GM06990 (cell line): ENCODE data around the gene CDC14A.

Source experiments
- DNase-seq: peaks from one replicate; pipeline ENCODE4 v3.0.0-alpha.2; 2011; ENCODE audit not compliant: insufficient read length; ENCODE audit errors: extremely low read depth
- H3K27me3 ChIP-seq: replicated peaks from 2 replicates; pipeline ENCODE4 v1.6.0; 2011; ENCODE audit warnings: low read length; ENCODE audit not compliant: control insufficient read depth, insufficient read depth
- H3K36me3 ChIP-seq: 2 replicates; pipeline ENCODE4 v1.5.1; 2011; ENCODE audit warnings: low read length; ENCODE audit not compliant: control insufficient read depth, insufficient read depth
- H3K4me3 ChIP-seq: replicated peaks from 2 replicates; pipeline ENCODE4 v1.5.1; 2011; ENCODE audit warnings: low read depth, mild to moderate bottlenecking, control low read depth, low read length
- TF ChIP-seq, protein P1 (sequence below): IDR thresholded peaks from 2 replicates; pipeline ENCODE4 v1.5.1; 2011; ENCODE audit warnings: low read length, control low read depth, mild to moderate bottlenecking, inconsistent platforms; ENCODE audit not compliant: insufficient read depth, poor library complexity, severe bottlenecking

The CDC14A gene

GRCh38 chr1:100391675-100392074 lies 39.4 kb downstream of the CDC14A start:
- no peak for DNase-seq
- no peaks in the 10 kb centered on the region for H3K27me3 ChIP-seq
- TF ChIP-seq, protein P1, sequence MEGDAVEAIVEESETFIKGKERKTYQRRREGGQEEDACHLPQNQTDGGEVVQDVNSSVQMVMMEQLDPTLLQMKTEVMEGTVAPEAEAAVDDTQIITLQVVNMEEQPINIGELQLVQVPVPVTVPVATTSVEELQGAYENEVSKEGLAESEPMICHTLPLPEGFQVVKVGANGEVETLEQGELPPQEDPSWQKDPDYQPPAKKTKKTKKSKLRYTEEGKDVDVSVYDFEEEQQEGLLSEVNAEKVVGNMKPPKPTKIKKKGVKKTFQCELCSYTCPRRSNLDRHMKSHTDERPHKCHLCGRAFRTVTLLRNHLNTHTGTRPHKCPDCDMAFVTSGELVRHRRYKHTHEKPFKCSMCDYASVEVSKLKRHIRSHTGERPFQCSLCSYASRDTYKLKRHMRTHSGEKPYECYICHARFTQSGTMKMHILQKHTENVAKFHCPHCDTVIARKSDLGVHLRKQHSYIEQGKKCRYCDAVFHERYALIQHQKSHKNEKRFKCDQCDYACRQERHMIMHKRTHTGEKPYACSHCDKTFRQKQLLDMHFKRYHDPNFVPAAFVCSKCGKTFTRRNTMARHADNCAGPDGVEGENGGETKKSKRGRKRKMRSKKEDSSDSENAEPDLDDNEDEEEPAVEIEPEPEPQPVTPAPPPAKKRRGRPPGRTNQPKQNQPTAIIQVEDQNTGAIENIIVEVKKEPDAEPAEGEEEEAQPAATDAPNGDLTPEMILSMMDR = no peak

DNA sequence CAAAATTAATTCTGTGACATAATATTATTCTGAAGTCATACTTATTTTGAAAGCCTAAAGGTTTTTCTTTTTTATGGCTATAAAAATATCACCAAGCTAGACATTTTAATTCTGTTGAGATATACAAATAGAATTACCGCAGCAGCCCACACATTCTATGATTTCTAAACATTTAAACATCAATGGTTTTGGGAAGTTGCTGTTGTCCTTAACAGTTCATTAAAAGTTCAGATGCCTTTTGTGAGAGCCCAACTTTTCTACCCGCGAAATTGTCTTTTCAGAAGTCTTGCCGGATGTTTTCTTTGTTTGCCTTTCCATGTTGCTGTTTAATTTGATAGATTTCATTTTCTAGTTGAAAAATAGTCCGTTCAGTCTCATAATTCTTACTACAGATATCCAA lies 40.5 kb downstream of the CDC14A start:
- Histone ChIP-seq H3K4me3 (no peak overlapping the region), H3K27me3 (no peaks in the 10 kb centered on the region), H3K36me3 (no peaks in the 10 kb centered on the region)
- TF ChIP-seq, protein P1 = no peak
- DNase-seq = no peak

More at GRCh38 chr1:100391675-100392074, 39.4 kb downstream of the CDC14A start:
- H3K36me3 ChIP-seq = no peaks in the 10 kb centered on the region
- H3K4me3 ChIP-seq = no peak overlapping the region

- no peak for DNase-seq
- TF ChIP-seq, protein P1 = no peak
- Histone ChIP-seq H3K36me3 (no peaks in the 10 kb centered on the region), H3K27me3 (no peaks in the 10 kb centered on the region), H3K4me3 (no peak overlapping the region)
Measured at GRCh38 chr1:100394285-100394684, 42.0 kb downstream of the CDC14A start.

DNA sequence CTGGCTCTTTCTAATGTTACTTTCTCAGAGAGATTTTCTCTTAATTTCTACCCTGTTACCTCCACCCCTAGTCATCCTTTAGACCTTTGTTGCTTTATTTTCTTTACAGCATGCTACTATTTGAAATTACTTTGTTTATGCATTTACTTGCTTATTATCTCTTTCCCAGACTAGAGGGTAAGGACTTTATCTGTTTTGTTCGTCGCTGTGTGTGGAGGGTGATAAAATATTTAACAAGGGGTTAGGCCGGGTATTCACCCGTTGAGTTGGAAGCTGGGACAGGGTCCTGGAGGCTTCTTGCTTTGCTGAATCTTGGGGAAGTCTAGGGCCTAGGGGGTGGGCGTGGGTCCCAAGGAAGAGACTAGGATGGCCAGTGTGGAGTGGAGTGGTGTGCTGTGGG lies 43.6 kb downstream of the CDC14A start:
- no peaks in the 10 kb centered on the region for H3K36me3 ChIP-seq
- no peak overlapping the region for H3K4me3 ChIP-seq
- TF ChIP-seq, protein P1 = no peak
- no peak for DNase-seq
- H3K27me3 ChIP-seq = no peaks in the 10 kb centered on the region

DNA sequence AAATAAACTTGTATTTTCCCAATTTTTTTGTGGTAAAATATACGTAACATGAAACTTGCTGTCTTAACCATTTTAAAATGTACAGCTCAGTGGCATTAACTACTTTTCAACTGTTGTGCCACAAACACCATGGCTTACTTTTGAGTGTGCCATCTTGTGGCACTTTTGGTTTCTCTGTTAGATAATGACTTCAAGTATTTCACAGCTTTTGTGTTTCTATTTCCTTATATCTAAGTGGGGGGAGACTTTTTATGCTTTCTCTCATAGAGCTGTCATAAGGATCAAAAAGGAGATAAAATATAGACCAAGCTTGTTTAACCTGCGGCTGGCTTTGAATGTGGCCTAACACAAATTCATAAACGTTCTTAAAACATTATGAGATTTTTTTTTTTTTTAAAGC lies 44.3 kb downstream of the CDC14A start:
- DNase-seq = no peak
- Histone ChIP-seq H3K4me3 (no peak overlapping the region), H3K27me3 (no peaks in the 10 kb centered on the region), H3K36me3 (no peaks in the 10 kb centered on the region)
- TF ChIP-seq, protein P1 = no peak

- Histone ChIP-seq H3K4me3 (no peak overlapping the region), H3K36me3 (no peaks in the 10 kb centered on the region), H3K27me3 (no peaks in the 10 kb centered on the region)
- no peak for DNase-seq
- TF ChIP-seq, protein P1 = no peak
Measured at GRCh38 chr1:100397681-100398080, 45.4 kb downstream of the CDC14A start.
